Mesodermal cell (in vitro differentiated cells): ENCODE data around the gene MRPS33.
A peak's percentile ranks its signal among the peaks of the same experiment; 100 is the strongest.
"Not testable (repeated sequence)": the region's sequence is repeated elsewhere in the genome, so short reads cannot be mapped to it uniquely, and the experiment has no call there.

Source experiments
- H3K27ac ChIP-seq: 2 replicates; pipeline ENCODE4 v1.7.0; 2013; ENCODE audit warnings: mild to moderate bottlenecking, low read depth, low read length, moderate library complexity; ENCODE audit not compliant: severe bottlenecking
- H3K36me3 ChIP-seq: 2 replicates; pipeline ENCODE4 v1.7.1; 2013; ENCODE audit warnings: mild to moderate bottlenecking, low read length, moderate library complexity; ENCODE audit not compliant: control insufficient read depth, insufficient read depth
- H3K4me1 ChIP-seq: one replicate; pipeline ENCODE4 v1.7.1; 2013; ENCODE audit warnings: mild to moderate bottlenecking, low read length; ENCODE audit not compliant: insufficient read depth, control insufficient read depth, poor library complexity, severe bottlenecking
- H3K4me3 ChIP-seq: 2 replicates; pipeline ENCODE4 v1.7.0; 2013; ENCODE audit warnings: low read length, control low read depth, mild to moderate bottlenecking; ENCODE audit not compliant: insufficient read depth, poor library complexity, severe bottlenecking; ENCODE audit errors: extremely low read depth
- H3K9me3 ChIP-seq: 2 replicates; pipeline ENCODE4 v1.7.1; 2013; ENCODE audit warnings: mild to moderate bottlenecking, low read length, moderate library complexity; ENCODE audit not compliant: control insufficient read depth
- WGBS, 2 experiments: methylation state at CpG; one replicate each; pipeline ENCODE4 v1.1.5; 2013; ENCODE audit warnings: missing lambda C conversion rate in 2 of 2; ENCODE audit not compliant: insufficient coverage in 2 of 2; 5-methylcytosine and 5-hydroxymethylcytosine counted together

The MRPS33 gene

DNA sequence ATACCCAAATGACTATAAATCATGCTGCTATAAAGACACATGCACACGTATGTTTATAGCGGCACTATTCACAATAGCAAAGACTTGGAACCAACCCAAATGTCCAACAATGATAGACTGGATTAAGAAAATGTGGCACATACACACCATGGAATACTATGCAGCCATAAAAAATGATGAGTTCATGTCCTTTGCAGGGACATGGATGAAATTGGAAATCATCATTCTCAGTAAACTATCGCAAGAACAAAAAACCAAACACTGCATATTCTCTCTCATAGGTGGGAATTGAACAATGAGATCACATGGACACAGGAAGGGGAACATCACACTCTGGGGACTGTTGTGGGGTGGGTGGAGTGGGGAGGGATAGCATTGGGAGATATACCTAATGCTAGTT is 23.3 kb upstream of the MRPS33 start:
- not testable (repeated sequence) for H3K27ac ChIP-seq
- no CpG with 5 or more reads among the region's 3 CpGs for WGBS, 2 experiments

DNA sequence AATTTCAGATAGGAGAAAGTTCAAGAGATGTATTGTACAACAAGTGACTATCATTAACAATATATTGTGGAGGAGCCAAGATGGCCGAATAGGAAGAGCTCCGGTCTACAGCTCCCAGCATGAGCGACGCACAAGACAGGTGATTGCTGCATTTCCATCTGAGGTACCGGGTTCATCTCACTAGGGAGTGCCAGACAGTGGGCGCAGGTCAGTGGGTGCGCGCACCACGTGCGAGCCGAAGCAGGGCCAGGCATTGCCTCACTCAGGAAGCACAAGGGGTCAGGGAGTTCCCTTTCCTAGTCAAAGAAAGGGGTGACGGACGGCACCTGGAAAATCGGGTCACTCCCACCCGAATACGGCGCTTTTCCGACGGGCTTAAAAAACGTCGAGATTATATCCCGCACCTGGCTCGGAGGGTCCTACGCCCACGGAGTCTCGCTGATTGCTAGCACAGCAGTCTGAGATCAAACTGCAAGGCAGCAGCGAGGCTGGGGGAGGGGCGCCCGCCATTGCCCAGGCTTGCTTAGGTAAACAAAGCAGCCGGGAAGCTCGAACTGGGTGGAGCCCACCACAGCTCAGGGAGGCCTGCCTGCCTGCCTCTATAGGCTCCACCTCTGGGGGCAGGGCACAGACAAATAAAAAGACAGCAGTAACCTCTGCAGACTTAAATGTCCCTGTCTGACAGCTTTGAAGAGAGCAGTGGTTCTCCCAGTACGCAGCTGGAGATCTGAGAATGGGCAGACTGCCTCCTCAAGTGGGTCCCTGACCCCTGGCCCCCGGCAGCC is 18.0 kb upstream of the MRPS33 start:
- not testable (repeated sequence) for H3K4me3 ChIP-seq, H3K36me3 ChIP-seq, H3K4me1 ChIP-seq, H3K9me3 ChIP-seq, H3K27ac ChIP-seq
- 80 to 88% methylated on average over 18 to 21 of the region's 33 CpGs for WGBS, 2 experiments

More for the DNA sequence above, 23.3 kb upstream of the MRPS33 start:
- H3K36me3 ChIP-seq, H3K4me3 ChIP-seq, H3K4me1 ChIP-seq, H3K9me3 ChIP-seq: not testable (repeated sequence)

DNA sequence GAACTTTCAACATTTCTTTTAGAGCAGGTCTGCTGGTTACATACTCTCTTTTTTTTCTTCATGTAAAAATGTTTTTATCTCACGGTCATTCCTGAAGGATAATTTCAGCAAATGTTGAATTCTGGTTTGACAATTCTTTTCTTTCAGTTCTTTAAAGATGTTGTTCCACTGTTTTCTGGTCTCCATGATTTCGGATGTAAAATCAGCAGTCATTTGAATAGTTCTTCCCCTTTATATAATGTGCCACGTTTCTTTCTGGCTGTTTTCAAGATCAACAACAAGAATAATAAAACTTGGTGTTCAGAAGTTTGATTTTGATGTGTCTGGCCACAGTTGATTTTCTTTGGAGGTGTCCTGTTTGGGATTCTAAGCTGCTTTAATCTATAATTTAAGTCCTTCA is 14.0 kb upstream of the MRPS33 start:
- Histone ChIP-seq H3K9me3 (peaks cover 9% of the 10 kb centered on the region), H3K4me3 (no peak overlapping the region), H3K36me3 (no peaks in the 10 kb centered on the region), H3K27ac (no peak overlapping the region), H3K4me1 (no peaks in the 10 kb centered on the region)
- WGBS, 2 experiments = 86% methylated on average over 1 of the region's 3 CpGs; no CpG with 5 or more reads in 1 of the 2 experiments

DNA sequence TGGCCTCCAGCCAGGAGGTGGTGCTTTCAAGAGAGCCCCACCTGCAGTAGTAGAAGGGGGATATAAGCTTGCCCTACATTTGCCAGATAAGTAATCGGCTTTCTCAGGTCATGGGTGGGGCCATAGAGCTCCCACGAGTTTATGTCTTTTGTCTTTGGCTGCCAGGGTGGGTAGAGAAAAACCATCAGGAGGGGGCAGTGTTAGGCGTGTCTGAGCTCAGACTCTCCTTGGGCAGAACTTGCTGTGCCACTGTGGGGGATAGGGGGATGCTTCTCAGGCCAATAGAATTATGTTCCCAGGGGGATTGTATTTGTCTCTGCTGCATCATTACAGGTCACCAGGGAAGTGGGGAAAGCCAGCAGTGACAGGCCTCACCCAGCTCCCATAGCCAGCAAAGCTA is 12.3 kb upstream of the MRPS33 start:
- H3K4me1 ChIP-seq = no peaks in the 10 kb centered on the region
- peaks cover 9% of the 10 kb centered on the region for H3K9me3 ChIP-seq
- H3K4me3 ChIP-seq = no peak overlapping the region
- H3K36me3 ChIP-seq = no peaks in the 10 kb centered on the region
- 64 to 76% methylated on average over 3 of the region's 3 CpGs for WGBS, 2 experiments
- no peak overlapping the region for H3K27ac ChIP-seq

DNA sequence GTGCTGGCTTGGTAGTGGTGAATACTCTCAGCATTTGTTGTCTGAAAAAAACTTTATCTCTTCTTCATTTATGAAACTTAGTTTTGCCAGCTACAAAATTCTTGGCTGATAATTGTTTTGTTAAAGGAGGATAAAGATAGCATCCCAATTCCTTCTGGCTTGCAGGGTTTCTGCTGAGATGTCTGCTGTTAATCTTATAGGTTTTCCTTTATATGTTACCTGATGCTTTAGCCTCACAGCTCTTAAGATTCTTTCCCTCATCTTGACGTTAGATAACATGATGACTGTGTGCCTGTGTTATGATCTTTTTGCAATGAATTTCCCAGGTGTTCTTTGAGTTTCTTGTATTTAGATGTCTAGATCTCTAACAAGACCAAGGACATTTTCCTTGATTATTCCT is 9.9 kb upstream of the MRPS33 start:
- Histone ChIP-seq H3K36me3 (no peaks in the 10 kb centered on the region), H3K4me3 (no peak overlapping the region), H3K27ac (no peak overlapping the region), H3K4me1 (no peaks in the 10 kb centered on the region), H3K9me3 (peaks cover 9% of the 10 kb centered on the region)
- WGBS, 2 experiments = no CpG with 5 or more reads among the region's 1 CpG

DNA sequence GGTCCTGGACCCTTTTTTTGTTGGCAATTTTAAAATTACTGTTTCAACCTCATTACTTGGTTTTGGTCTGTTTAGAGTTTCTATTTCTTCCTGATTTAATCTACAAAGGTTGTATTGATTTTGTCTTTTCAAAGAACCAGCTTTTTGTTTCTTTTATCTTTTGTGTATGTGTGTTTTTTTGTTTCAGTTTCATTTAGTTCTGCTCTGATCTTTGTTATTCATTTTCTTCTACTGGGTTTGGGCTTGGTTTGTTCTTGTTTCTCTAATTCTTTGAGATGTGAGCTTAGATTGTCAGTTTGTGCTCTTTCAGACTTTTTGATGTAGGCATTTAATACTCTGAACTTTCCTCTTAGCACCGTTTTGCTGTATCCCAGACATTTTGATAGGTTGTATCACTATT is 8.5 kb upstream of the MRPS33 start:
- H3K4me3 ChIP-seq = no peak overlapping the region
- no peaks in the 10 kb centered on the region for H3K36me3 ChIP-seq
- WGBS, 2 experiments = no CpG with 5 or more reads among the region's 1 CpG
- H3K9me3 ChIP-seq = peaks cover 4% of the 10 kb centered on the region
- H3K27ac ChIP-seq = no peak overlapping the region
- H3K4me1 ChIP-seq = no peaks in the 10 kb centered on the region

DNA sequence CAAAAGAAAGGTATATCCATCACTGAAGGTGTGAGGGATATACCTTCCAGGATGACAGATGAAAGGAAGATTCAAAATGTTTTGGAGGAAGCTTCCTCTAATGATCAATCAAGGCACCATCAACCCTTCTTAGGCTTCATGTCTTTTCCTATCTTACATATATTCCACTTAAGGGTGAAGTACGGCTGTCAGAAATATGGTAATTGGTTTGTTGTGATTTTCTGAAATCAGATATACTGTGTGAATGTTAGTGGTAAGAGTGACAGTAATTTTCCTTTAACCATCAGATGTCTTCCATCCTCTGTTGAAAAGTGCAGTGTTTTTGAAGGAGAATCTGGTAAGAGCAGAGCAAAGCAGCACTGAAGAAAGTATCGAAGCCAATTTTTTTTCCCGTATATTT is 2.8 kb upstream of the MRPS33 start:
- Histone ChIP-seq H3K9me3 (peaks cover 5% of the 10 kb centered on the region), H3K4me3 (no peak overlapping the region), H3K4me1 (peaks cover 8% of the 10 kb centered on the region), H3K36me3 (no peaks in the 10 kb centered on the region), H3K27ac (no peak overlapping the region)
- WGBS, 2 experiments = no CpG with 5 or more reads among the region's 3 CpGs

DNA sequence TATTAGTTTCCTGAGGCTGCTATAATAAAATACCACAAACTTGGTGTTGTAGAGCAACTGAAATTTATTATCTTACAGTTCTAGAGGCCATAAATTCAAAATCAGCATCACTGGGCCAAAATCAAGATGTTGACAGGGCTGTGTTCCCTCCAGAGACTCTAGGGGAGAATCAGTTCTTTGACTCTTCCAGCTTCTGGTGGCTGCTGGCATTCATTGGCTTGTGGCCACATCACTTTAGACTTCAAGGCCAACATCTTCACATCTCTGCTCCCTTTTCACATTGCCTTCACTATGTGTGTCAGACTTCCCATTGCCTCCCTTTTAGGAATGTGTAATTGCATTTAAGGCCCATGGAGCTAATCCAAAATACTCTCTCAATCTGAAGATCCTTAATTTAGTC is 1.6 kb upstream of the MRPS33 start:
- Histone ChIP-seq H3K27ac (no peak overlapping the region), H3K9me3 (peaks cover 5% of the 10 kb centered on the region), H3K4me3 (no peak overlapping the region), H3K4me1 (peaks cover 12% of the 10 kb centered on the region), H3K36me3 (no peaks in the 10 kb centered on the region)

DNA sequence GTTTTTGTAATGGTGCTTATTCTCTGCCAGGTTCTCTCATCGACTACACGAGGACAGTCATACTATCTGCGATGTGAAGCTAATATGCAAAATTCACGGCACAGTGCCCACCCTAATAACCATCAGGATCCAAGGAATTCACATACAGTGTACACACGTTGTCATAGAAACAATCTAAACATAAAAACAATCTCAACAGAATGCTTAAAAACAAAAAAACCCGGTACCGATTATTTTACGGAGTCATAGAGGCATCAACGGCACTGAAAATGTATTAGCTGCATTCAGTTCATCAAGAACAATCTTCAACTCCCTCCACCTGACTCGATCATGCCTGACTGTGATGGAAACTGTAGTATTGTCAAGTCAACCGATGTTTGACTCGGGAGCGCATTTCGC is 628 bp downstream of the MRPS33 start:
- peaks cover 12% of the 10 kb centered on the region for H3K4me1 ChIP-seq
- H3K27ac ChIP-seq = peak overlapping the region; percentile 88
- 1 to 5% methylated on average over 8 to 9 of the region's 14 CpGs for WGBS, 2 experiments
- peak overlapping the region; percentile 66 for H3K4me3 ChIP-seq
- peaks cover 5% of the 10 kb centered on the region for H3K9me3 ChIP-seq
- H3K36me3 ChIP-seq = no peaks in the 10 kb centered on the region

DNA sequence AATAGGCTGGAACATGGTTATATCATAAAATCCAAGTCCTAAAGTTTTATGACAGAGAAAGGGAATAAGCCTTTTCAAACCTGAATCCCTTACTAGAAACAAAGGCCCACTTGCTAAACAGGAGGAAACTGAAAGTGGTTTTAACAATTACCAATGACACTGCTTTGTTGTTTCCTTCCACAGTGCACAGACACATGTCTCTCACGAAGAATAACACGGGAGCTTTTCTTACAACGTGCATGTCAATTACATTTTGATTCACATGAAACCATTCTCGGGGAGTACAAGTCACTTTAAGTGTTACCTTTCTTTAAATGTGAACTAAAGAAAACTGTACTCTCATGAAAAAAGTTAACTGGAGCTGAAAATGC is 1.4 kb downstream of the MRPS33 start:
- Histone ChIP-seq H3K4me1 (peaks cover 12% of the 10 kb centered on the region), H3K27ac (no peak overlapping the region), H3K36me3 (peaks cover 3% of the 10 kb centered on the region), H3K9me3 (peaks cover 5% of the 10 kb centered on the region), H3K4me3 (no peak overlapping the region)
- 83% methylated on average over 3 of the region's 4 CpGs; no CpG with 5 or more reads in 1 of the 2 experiments for WGBS, 2 experiments

DNA sequence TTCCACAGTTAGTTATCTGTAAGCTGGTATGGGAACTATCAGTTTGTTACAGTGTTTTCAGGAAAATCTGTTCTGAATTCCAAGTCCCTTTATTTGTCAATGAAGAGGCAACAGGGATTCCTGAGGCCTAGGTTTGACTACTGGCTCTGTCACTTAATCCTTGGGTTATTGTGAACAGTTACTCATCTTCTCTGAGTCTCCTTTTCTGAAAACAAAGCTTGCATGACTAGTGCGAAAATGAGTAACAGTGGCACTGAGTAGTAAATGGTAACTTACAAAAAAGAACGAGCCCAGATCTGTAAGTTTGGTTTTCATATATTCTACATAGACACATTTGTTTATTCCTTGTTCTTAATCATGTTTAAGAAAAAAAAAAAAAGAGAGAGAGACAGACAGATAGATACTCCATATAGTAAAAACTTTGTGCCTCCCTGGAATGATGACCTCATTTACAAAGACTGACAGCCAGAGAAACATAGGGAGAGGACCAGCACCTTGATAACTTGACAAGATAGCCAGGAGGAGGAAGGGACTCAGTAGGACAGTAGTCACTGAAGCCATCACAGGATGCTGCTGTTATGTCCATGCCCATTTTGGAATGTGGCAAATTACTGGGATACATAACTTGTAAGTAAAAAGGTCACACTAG is 1.9 kb downstream of the MRPS33 start:
- Histone ChIP-seq H3K27ac (no peak overlapping the region), H3K4me1 (peaks cover 12% of the 10 kb centered on the region), H3K36me3 (peaks cover 5% of the 10 kb centered on the region), H3K9me3 (peaks cover 5% of the 10 kb centered on the region), H3K4me3 (no peak overlapping the region)
- WGBS, 2 experiments = no CpG with 5 or more reads among the region's 2 CpGs
